ENCODE data around the gene KIF22.
"Not testable (repeated sequence)": the region's sequence is repeated elsewhere in the genome, so short reads cannot be mapped to it uniquely, and the experiment has no call there.

The KIF22 gene

DNA sequence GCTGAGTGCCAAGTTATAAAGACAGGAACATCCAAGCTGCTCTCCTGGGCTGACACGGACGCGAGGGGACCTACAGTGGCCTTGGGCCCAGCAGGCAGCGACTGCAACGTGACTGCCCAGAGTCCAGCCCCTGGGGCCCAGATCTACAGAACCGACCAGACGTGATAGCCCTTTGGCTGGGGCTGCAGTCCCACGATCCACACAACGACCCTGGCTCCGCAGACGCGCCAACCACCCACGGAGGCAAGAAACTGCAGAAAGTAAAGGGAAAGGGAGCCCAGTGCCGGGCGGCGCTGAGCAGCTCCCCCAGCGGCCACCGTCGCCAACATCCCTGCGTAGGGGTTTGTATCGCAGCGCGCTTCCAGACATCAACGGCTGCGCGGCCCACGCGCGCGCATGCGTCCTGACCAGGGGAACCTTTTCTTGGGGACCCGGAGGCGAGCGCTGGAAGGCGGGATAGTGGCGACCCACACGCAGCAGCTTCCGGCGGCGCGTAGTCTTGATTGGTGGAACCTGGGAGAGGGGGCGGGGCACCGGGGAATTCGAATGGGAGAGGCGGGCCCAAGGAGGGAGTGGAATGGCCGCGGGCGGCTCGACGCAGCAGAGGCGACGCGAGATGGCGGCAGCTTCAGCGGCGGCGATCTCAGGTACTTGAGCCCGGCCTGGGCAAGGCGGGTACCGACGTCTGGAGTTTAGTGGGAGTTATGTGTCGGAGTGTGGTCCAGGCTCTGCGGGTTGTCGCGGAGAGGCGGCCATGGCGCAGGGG, at the start of gene KIF22:
KIF22 (plus strand) TSS at position 569 of the 766 bp plus-strand sequence; CDS start at position 578, 9 bp downstream.
- DNase-seq = peak; percentile 90

DNA sequence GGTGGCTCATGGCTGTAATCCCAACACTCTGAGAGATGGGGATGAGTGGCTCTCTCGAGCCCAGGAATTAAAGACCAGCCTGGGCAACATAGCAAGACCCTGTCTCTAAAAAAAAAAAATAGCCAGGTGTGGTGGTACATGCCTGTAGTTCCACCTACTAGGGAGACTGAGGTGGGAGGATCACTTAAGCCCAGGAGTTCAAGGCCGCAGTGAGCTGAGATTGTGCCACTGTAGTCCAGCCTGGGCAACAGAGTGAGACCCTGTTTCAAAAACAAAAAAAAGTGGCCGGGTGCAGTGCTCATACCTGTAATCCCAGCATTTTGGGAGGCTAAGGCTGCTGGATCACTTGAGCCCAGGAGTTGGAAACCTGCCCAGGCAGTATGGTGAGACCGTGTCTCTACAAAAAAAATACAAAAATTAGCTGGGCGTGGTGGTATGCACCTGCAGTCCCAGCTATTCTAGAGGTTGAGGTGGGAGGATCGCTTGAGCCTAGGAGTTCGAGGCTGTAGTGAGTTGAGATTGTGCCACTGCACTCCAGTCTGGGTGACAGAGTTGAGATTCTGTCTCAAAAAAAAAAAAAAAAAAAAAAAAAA, 47.8 kb upstream of the KIF22 start:
- DNase-seq = no peak

DNA sequence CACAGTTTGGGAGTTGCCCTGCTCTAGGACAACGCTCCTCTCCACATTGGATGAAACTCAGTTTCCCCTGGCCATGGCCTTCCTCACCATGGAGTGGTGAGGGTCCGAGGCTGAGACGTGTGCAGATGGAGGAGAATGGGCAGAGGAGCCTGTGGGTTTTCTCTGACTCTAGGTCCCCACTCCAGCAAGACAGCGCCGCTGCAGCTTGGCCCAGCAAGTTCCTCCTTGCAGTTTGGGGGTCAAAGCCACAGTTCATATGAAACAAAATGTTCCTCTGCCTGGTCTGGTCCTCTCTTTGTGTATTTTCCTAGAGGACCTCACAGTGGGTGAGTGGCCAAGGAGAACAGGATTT, 47.1 kb upstream of the KIF22 start:
- no peak for DNase-seq

DNA sequence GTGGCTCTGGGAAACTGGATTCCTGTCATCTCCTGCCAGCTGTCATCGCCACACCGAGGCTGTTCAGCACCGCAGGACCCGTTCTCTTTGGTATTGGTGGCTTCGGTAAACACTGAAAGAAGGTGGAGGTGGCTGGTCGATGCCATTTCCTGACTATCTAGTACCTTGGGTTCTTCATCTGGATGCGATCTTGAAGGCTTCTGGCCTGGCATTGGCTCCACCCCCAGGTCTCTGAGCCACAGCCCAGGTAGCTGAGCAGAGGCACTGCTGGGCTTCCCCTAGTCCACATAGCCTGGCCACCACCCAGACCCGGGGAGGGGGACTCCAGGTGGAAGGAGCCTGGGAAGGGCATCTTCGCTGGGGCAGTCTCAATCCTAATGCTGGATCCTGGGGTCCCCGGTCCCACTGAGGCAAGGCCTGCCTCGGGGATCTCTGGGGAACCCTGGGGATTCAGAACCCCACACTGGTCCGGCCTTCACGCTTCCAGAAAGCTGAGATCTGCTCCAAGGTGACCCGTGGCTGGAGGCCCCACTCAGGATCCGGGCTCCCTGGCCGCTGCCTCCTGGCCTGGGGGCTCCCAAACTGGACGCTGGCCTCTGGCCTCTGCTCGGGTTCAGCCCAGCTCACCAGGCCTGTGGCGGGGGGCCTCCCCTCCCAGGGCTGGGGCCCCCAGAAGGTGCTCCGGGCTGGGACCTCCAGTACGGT, 46.6 kb upstream of the KIF22 start:
- DNase-seq = no peak

DNA sequence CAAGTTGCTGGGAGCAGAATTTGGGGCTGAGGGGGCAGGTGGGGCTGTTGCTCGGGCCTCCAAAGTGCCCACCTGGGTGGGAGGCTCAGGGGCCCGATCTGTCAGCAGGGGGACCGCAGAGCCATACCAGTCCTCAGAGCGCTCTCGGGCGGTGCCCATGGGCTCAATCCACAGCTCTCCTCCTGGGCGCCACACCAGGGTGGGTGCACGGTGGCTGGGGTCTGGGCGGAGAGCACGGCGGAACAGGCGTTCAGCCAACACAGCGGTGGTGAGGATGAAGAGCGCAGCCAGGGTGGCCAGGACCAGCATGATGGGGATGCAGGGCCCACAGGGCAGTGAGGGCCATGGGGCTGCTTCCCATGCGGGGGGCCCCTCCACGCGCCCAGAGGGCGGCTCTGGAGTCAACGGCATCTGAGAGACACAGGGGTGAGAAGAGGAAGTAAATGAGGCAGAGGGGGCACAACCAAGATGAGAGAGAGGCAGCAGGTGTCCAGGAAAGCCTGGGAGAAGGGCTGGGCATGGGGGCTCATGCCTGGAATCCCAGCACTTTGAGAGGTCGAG, 45.9 kb upstream of the KIF22 start:
- no peak for DNase-seq

DNA sequence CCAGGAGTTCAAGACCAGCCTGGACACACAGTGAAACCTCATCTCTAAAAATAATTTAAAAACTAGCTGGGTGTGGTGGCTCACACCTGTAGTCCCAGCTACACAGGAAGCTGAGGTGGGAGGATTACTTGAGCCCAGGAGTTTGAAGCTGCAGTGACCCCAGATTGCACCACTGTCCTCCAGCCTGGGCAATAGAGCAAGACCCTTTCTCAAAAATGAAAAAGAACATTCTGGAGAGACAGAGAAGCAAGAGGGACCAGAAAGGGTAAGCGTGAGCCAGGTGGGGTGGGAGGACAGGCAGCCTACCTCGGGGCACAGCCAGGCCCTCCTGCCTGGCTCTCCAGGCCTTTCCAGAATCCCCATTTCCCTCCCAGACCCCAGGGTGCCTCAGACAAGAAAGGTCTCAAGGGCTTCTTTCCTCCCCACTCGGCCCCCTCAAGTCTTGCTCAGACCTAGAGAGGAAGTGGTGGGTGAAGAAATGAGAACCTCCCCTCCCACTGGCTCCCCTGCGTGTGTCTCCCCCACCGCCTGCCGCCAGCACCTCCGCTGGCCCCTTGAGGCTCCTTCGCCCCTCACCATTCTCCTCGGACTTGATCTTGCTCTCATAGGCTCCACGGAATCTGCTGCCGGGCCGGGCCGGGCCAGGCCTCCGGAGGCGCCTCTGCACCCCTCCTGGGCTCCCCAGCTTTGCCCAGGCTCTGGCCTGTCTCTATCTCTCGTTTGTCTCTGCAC, 45.3 kb upstream of the KIF22 start:
- no peak for DNase-seq

DNA sequence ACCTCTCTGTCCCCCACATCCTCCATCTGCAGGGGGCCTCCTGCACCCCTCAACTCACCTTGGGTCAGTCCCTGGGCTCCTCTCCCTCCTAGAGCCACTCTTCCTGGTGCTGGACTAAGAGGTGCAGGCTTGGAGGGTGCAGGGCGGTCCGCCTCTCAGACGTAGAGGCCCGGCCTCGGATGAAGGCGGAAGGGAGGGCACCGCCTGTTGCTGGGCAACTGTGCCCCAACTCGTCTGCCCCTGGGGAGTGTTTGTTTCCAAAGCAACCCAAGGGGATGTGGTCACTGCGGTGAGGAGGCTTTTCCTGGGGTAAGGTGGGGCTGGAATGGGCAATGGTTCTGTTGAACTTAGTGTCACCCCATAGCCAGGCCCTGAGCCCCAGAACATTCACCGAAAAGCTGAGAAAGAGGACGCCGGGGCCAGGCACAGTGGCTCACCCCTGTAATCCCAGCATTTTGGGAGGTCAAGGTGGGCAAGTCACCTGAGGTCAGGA, 44.7 kb upstream of the KIF22 start, which contains the start of gene C16orf54:
C16orf54 (minus strand) TSS at position 138 of the 493 bp plus-strand sequence. CDS start 1,039 bp downstream, outside the sequence.
- DNase-seq = no peak

DNA sequence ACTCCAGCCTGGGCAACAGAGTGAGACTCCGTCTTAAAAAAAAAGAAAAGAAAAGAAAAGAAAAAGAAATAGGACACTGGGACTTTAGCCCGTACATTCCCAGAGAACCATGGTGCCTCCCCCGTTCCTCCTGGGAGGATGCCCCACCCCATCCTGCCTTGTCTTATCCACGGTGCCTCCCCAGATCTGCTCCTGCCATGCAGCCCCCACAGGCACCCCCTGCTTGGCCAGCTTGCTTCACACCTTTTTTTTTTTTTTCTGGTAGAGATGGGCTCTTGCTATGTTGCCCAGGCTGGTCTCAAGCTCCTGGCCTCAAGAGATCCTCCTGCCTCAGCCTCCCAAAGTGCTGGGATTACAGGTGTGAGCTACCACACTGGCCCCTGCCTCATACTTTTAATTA, 44.0 kb upstream of the KIF22 start:
- not testable (repeated sequence) for DNase-seq

DNA sequence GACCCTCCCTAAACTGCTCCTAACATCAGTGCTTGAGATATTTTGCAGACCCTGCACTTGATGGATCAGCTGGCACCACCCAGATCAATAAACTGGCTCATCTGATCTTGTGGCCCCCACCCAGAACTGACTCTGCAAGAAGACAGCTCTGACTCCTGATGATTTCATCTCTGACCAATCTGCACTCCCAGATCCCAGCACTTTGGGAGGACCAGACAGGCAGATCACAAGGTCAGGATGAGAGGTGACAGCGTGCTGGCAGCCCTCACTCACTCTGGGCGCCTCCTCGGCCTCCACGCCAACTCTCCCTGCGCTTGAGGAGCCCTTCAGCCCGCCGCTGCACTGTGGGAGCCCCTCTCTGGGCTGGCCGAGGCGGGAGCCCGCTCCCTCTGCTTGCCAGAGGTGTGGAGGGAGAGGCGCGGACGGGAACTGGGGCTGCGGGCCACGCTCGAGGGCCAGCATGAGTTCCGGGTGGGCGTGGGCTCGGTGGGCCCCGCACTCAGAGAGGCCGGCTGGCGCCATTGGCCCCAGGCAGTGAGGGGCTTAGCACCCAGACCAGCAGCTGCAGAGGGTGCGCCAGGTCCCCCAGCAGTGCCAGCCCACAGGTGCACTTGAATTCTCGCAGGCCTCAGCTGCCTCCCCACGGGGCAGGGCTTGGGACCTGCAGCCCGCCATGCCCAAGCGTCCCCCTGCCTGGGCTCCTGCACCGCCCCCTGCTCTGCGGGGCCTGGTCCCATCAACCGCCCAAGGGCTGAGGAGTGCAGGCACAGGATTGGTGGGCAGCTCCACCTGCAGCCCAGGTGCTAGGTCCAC, 42.4 kb upstream of the KIF22 start:
- DNase-seq = no peak

DNA sequence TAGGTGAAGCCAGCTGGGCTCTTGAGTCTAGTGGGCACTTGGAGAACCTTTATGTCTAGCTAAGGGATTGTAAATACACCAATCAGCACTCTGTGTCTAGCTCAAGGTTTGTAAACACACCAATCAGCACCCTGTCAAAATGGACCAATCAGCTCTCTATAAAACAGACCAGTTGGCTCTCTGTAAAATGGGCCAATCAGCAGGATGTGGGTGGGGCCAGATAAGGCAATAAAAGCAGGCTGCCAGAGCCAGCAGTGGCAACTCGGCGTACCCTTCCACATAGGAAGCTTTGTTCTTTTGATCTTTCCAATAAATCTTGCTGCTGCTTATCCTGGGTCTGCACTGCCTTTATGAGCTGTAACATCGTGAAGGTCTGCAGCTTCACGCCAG, 41.8 kb upstream of the KIF22 start:
- DNase-seq = not testable (repeated sequence)

DNA sequence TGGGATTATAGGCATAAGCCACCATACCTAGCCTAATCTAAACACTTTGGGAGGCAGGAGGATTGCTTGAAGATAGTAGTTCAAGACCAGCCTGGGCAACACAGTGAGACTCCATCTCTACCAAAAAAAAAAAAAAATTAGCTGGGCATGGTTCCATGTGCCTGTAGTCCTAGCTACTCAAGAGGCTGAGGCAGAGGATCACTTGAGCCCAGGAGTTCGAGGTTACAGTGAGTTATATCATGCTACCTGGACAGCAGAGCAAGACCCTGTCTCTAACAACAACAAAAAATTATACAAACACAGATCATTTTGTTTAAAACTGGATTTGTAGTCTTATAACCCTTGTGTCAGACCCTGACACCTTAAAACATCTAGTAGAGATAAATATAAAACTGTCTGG, 37.0 kb upstream of the KIF22 start:
- no peak for DNase-seq

DNA sequence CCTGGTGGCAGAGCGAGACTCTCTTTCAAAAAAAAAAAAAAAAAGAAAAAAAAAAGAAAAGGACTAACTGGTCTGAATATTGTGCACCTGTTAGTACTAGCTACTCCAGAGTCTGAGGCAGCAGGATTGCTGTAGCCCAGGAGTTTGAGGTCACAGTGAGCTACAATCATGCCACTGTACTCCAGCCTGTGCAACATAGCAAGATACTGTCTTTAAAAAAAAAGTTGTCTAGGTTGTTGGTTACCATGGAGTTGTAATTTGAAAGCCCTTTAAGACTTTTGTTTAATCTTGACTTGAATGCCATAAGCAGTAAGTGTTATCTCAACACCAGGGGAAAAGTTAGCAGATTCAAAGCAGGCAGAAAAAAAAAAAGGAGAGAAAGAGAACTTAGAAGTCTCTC, 33.9 kb upstream of the KIF22 start:
- DNase-seq = no peak

DNA sequence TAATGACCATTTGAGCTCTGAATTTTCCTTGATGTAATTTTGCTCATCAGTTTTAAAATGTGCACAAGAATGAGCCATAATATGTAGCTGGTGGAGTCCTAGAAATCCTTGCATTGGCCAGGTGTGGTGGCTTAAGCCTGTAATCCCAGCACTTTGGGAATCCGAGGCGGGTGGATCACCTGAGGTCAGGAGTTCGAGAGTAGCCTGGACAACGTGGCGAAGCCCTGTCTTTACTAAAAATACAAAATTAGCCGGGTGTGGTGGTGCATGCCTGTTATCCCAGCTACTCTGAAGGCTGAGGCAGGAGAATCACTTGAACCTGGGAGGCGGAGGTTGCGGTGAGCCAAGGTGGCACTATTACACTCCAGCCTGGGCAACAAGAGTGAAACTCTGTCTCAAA, 33.5 kb upstream of the KIF22 start:
- not testable (repeated sequence) for DNase-seq

DNA sequence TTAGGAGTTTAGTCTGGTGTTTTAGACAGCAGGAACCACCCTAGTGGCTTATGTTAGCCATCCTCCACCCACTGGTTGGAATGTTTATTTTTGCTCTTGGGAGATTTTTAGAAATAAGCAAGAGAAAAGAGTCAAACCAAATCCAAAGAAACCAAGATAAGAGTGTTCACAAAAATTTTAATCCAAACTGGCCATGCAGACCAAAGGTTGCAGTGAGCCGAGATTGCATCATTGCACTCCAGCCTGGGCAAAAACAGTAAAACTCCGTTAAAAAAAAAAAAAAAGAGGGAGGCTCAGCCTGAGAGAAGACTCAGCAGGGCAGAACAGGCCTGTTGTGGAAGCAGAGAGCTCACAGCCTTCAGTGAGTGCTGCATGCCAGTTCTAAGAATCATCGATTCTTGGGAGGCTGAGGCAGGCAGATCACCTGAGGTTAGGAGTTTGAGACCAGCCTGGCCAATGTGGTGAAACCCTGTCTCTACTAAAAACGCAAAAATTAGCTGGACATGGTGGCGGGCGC, 32.5 kb upstream of the KIF22 start:
- DNase-seq = no peak

DNA sequence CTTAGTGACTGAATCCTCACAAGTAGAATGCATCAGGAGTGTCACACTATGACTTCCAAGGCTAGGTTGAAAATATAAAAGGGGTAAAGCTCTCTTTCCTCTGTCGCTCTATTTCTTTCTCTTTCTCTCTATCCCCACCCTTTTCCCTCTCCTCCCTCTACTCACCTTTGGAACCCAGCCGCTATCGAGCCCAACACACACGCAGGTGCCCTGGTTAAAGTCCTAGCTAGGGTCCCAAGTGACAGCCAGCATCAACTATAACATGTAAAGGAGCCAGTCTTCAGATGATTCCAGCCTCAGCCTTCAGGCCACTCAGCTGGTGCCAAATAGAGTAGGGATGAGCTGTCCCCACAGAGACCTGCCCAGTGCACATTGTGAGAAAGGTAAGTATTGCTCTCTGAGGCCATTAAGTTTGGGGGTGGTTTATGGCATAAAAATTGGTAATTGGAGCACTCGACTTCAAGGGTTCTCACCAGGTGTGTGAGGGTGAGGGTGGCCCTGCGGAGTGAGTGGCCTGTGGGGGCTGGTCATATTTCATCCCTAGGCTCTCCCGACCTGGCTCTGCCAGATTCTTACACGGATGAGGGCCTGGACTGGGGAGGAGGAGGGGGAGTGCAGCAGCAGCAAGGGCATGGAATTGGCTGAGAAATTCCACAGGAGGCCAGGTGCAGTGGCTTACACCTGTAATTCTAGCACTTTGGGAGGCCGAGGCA, 29.8 kb upstream of the KIF22 start:
- DNase-seq = peak; percentile 0

DNA sequence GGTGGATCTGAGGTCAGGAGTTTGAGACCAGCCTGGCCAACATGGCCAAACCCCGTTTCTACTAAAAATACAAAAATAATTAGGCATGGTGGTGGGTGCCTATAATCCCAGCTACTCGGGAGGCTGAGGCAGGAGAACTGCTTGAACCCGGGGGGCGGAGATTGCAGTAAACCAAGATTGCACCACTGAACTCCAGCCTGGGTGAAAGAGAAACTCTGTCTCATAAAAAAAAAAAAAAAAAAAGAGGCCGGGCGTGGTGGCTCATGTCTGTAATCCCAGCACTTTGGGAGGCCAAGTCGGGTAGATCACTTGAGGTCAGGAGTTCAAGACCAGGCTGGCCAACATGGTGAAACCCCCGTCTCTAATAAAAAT, 29.3 kb upstream of the KIF22 start:
- not testable (repeated sequence) for DNase-seq

DNA sequence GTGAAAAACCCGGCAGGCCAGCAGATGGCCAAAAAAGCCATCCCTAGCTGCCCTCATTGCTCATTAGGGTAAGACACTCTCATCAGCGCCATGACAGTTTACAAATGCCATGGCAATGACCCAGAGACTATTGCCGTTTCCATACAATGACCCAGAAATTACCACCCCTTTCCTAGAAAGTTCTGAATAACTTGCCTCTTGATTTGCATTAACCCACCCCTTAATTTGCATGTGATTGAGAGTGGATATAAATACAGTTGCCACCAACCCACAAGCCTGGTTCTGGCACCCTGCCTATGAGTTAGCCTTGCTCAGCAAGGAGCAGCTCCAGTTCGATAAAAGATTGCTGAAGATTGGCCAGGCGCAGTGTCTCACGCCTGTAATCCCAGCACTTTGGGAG, 28.7 kb upstream of the KIF22 start:
- DNase-seq = no peak

DNA sequence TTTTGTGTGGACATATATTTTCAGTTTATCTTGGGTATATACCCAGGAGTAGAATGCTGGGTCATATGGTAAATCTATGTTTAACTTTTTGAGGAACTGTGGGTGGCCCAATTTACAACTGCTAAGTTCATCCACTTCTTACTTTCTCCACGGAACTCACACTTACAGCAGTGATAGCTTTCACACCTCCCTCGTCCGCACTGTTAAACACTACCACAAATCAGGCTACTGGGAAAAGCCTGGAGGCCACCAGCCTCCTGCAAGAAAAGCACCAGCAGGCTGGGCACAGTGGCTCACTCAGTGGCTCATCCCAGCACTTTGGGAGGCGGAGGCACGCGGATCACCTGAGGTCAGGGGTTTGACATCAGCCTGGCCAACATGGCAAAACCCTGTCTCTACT, 27.2 kb upstream of the KIF22 start:
- DNase-seq = no peak

DNA sequence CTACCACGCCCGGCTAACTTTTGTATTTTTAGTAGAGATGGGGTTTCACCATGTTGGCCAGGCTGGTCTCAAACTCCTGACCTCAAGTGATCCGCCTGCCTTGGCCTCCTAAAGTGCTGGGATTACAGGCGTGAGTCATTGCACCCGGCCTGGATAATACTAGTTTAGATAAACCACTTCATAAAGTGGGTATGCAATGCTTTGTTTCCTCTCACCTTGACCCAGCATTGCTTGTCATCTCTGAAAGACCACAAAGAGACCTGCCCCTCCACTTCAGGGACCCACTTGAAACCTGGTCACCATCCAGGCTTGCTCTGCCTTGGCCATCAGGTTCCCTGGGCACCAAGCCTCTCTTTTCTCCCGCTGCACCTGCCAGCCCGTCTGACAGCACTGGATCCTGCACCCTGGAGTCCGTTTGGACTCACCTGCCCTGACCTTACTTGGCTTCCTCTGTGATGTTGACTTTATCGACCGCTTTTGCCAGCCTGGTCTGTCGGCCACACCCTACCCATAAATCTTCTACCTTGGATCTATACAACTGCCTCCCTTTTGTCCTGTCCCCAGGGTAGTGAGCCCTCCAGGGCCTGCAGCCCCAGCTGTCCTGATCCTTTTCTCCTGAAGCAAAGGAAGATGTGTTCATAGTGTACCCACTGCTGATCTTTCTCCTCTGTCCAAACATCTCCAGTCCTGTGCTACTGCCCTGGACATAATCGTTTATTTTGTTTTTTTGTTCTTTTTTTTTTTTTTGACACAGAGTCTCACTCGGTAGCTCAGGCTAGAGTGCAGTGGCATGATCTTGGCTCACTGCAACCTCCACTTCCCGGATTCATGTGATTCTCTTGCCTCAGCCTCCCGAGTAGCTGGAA, 25.2 kb upstream of the KIF22 start:
- DNase-seq = peak; percentile 80

DNA sequence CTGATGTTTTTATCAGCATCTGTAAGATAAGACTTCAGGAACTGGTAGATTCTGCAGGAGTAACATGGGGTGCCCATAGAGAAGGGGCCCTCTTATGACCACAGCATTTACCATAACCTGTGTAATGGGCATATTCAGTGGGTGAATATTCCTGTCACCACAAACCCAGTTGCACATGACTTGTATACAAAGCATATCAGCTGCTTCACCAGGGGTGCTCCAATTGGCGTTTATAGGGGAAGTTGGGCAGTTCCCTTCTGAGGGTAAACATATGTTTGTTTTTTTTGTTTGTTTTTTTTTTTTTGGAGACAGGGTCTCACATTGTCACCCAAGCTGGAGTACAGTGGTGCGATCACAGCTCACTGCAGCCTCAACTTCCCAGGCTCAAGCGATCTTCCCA, 24.0 kb upstream of the KIF22 start:
- DNase-seq = no peak
